GM21423 (cell line): ENCODE data around the gene APOBEC3H.
A peak's percentile ranks its signal among the peaks of the same experiment; 100 is the strongest.

Experiments
- ATAC-seq: cut with Tn5 transposase; IDR thresholded peaks from one replicate; pipeline ENCODE4 v1.9.1; 2021; ENCODE audit warnings: mild to moderate bottlenecking, moderate library complexity; ENCODE audit not compliant: unreplicated experiment

Gene APOBEC3H

GRCh38 chr22:39152511-39153219, 55.6 kb downstream of the APOBEC3H start, which contains the start of gene CBX7:
Gene CBX7, minus strand, starts transcription at chr22:39152680. Its CDS starts 236 bp downstream, at chr22:39152444.
- ATAC-seq: peak; percentile 73

- ATAC-seq: peak; percentile 12
These were observed 56.2 kb downstream of the APOBEC3H start for GRCh38 chr22:39153220-39153717.
